Small intestine (tissue), 7 donors: ENCODE measurements around the gene CAPN3. TPM values are rescaled to one million over a fixed set of nuclear protein-coding genes. Genes with fewer than 3 reads are reported as not detected.

Experiments used
- DNase-seq, 2 donors: peaks; one replicate each; pipeline versions ENCODE4 v3.0.0 to v3.0.0-alpha.2; 2013
- FAIRE-seq: peaks from 2 replicates; lab custom pipeline; 2012; peaks lifted over from hg19 to GRCh38; lab: Jason Lieb, UNC
- H3K27ac ChIP-seq, 3 donors: one replicate each; pipeline ENCODE4 v1.5.1; 2013; ENCODE audit warnings: low read length in 2 of 3, mild to moderate bottlenecking in 2 of 3, control low read depth in 1 of 3, inconsistent platforms in 1 of 3, low read depth in 1 of 3, moderate library complexity in 1 of 3
- H3K27me3 ChIP-seq, 3 donors: one replicate each; pipeline ENCODE4 v1.6.1; 2013; ENCODE audit warnings: low read length in 3 of 3, inconsistent platforms in 1 of 3; ENCODE audit not compliant: control insufficient read depth in 3 of 3, insufficient read depth in 3 of 3
- H3K36me3 ChIP-seq, 3 donors: one replicate each; pipeline ENCODE4 v1.6.1; 2013; ENCODE audit warnings: low read length in 3 of 3, inconsistent platforms in 1 of 3, low read depth in 1 of 3, mild to moderate bottlenecking in 1 of 3, moderate library complexity in 1 of 3; ENCODE audit not compliant: control insufficient read depth in 3 of 3, insufficient read depth in 2 of 3
- H3K4me1 ChIP-seq, 3 donors: one replicate each; pipeline ENCODE4 v1.6.1; 2013; ENCODE audit warnings: low read length in 2 of 3, inconsistent platforms in 1 of 3, low read depth in 1 of 3, mild to moderate bottlenecking in 1 of 3, moderate library complexity in 1 of 3; ENCODE audit not compliant: control insufficient read depth in 3 of 3, insufficient read depth in 2 of 3
- H3K4me3 ChIP-seq, 3 donors: one replicate each; pipeline ENCODE4 v1.5.1; 2013; ENCODE audit warnings: low read length in 3 of 3, control low read depth in 1 of 3, inconsistent platforms in 1 of 3, low read depth in 1 of 3, mild to moderate bottlenecking in 1 of 3, moderate library complexity in 1 of 3
- H3K9me3 ChIP-seq, 2 donors: one replicate each; pipeline ENCODE4 v1.6.1; 2013; ENCODE audit warnings: low read depth in 1 of 2, low read length in 1 of 2; ENCODE audit not compliant: control insufficient read depth in 2 of 2, insufficient read depth in 1 of 2
- WGBS, 3 donors: extraction: QIAGEN DNeasy Blood & Tissue Kit; methylation state at CpG; one replicate each; pipeline ENCODE4 v1.1.7; 2013; 5-methylcytosine and 5-hydroxymethylcytosine counted together
- polyA plus RNA-seq, 4 donors: library from polyadenylated mRNA; stranded (reverse) in 3 of 4; unstranded in 1 of 4; fragments of 200-250 nt in 3 of 4; fragments of 120-200 nt in 1 of 4; gene quantifications; one replicate each; pipeline versions ENCODE4 v1.2.1 to v1.2.3, GENCODE V29; 2013
- donor health status: healthy with polysubstance abuse.
- donor health status: control.
- donor health status: control.
- donor health status: Bipolar disorder and iron deficiency.
- donor health status: healthy.

The CAPN3 gene
- polyA plus RNA-seq, 4 donors = 5.2 to 248 (median 18.6) TPM

- 17 to 41% (median 22%) methylated on average over 5 of the region's 5 CpGs for WGBS, 3 donors
- Histone ChIP-seq H3K4me1 (peaks cover 0 to 3% (median 0%) of the 10 kb centered on the region in 3 donors), H3K9me3 (no peaks in the 10 kb centered on the region), H3K36me3 (peaks cover 0 to 6% (median 0%) of the 10 kb centered on the region in 3 donors), H3K4me3 (no peak overlapping the region), H3K27me3 (no peaks in the 10 kb centered on the region), H3K27ac (peak overlapping the region in 2 of 3 donors; percentile 15 to 50)
- FAIRE-seq = no peak
- peak; percentile 62 to 85 for DNase-seq
Measured at GRCh38 chr15:42385206-42385979, 26.1 kb downstream of the CAPN3 start.

DNA sequence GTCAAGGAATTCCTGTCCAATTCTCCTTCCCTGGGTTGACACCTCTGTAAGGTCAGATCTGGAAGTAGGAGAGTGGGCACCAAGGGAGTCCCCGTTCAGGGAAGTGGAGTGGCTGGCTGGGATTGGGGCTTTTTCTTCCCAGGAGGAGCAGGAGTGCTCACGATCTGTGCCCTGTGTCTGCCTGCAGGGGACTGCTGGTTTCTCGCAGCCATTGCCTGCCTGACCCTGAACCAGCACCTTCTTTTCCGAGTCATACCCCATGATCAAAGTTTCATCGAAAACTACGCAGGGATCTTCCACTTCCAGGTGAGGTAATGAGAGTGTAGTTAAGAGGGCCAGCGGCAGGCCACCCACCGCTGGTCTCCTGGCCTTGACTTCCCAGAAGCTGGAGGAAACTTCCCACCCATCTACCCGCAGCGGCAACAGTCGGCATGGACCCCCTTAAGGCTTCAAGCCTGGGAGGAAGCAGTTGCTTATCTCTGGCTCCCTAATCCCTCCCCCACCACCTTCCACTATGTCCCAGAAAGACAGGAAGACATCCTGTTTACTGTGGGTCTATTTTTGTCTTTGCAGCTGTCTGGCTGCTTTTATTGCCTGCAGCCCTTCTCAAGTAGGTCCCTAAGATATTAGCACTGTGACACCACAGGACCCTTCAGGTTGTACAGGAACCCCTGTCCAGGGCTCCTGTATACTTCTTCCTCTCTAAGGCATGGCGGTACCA is 26.8 kb downstream of the CAPN3 start:
- H3K36me3 ChIP-seq = peaks cover 0 to 6% (median 0%) of the 10 kb centered on the region in 3 donors
- H3K27ac ChIP-seq = peak overlapping the region in 2 of 3 donors; percentile 15 to 50
- H3K27me3 ChIP-seq = no peaks in the 10 kb centered on the region
- 76 to 92% (median 90%) methylated on average over 12 of the region's 12 CpGs for WGBS, 3 donors
- H3K4me3 ChIP-seq = no peak overlapping the region
- no peaks in the 10 kb centered on the region for H3K9me3 ChIP-seq
- peaks cover 0 to 3% (median 0%) of the 10 kb centered on the region in 3 donors for H3K4me1 ChIP-seq
- no peak for FAIRE-seq
- no peak for DNase-seq

DNA sequence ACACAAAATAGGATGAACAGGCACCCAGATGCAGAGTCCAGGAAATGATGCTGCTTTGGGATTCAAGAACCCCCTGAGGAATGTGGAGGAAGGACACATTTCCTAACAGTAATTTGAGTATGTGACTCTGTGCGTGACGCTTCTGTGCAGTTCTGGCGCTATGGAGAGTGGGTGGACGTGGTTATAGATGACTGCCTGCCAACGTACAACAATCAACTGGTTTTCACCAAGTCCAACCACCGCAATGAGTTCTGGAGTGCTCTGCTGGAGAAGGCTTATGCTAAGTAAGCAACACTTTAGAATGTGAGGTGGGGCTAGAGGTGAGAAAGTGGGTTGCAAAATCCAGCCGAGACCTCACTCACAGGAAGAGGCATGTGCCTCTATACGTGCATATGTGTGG is 28.3 kb downstream of the CAPN3 start:
- Histone ChIP-seq H3K36me3 (peaks cover 0 to 6% (median 0%) of the 10 kb centered on the region in 3 donors), H3K9me3 (no peaks in the 10 kb centered on the region), H3K4me3 (no peak overlapping the region), H3K27me3 (no peaks in the 10 kb centered on the region), H3K27ac (no peak overlapping the region), H3K4me1 (peaks cover 0 to 13% (median 4%) of the 10 kb centered on the region in 3 donors)
- FAIRE-seq = no peak
- 86 to 95% (median 88%) methylated on average over 8 of the region's 8 CpGs for WGBS, 3 donors
- no peak for DNase-seq

- WGBS, 3 donors = 18 to 62% (median 44%) methylated on average over 11 of the region's 11 CpGs
Measured at GRCh38 chr15:42392309-42393024, 33.2 kb downstream of the CAPN3 start.

DNA sequence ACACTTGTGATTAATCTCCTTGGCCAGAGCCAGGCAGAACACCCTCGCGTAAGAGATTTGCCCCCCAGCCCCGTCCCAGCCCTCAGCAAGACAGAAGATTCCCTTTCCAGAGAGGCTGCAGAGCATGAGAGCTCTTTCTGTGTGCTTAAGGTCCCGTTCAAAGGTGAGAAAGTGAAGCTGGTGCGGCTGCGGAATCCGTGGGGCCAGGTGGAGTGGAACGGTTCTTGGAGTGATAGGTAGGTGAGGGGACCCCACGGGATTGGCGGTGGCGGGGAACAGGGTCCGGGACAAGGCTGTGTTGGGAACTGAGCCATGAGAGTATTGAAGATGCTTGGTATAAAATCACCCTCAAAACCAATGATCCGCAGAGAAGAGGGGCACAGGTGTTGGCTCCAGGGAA is 34.8 kb downstream of the CAPN3 start:
- no peaks in the 10 kb centered on the region for H3K9me3 ChIP-seq
- H3K27ac ChIP-seq = peak overlapping the region in 1 of 3 donors; percentile 81
- FAIRE-seq (no peak), DNase-seq (peak in 1 of 2 donors; percentile 75)
- H3K36me3 ChIP-seq = peaks cover 0 to 15% (median 0%) of the 10 kb centered on the region in 3 donors
- peak overlapping the region in 1 of 3 donors; percentile 12 for H3K4me3 ChIP-seq
- peaks cover 0 to 51% (median 4%) of the 10 kb centered on the region in 3 donors for H3K4me1 ChIP-seq
- WGBS, 3 donors = 53 to 68% (median 63%) methylated on average over 13 of the region's 13 CpGs
- H3K27me3 ChIP-seq = no peaks in the 10 kb centered on the region

More at GRCh38 chr15:42392309-42393024, 33.2 kb downstream of the CAPN3 start:
- no peak for FAIRE-seq
- Histone ChIP-seq H3K27me3 (no peaks in the 10 kb centered on the region), H3K36me3 (peaks cover 0 to 11% (median 0%) of the 10 kb centered on the region in 3 donors), H3K27ac (peak overlapping the region; percentile 88 to 99 (median 90)), H3K4me1 (peaks cover 0 to 51% (median 4%) of the 10 kb centered on the region in 3 donors), H3K4me3 (peak overlapping the region in 1 of 3 donors; percentile 21), H3K9me3 (no peaks in the 10 kb centered on the region)
- DNase-seq = peak; percentile 93 to 97

GRCh38 chr15:42395838-42396237 is 36.5 kb downstream of the CAPN3 start:
- Histone ChIP-seq H3K4me1 (peaks cover 0 to 51% (median 4%) of the 10 kb centered on the region in 3 donors), H3K27ac (peak overlapping the region in 1 of 3 donors; percentile 81), H3K4me3 (no peak overlapping the region), H3K36me3 (peaks cover 0 to 25% (median 0%) of the 10 kb centered on the region in 3 donors), H3K27me3 (no peaks in the 10 kb centered on the region), H3K9me3 (no peaks in the 10 kb centered on the region)
- no peak for FAIRE-seq
- peak; percentile 27 to 68 for DNase-seq
- WGBS, 3 donors = 14 to 48% (median 45%) methylated on average over 1 of the region's 1 CpG

GRCh38 chr15:42401544-42402454 is 42.5 kb downstream of the CAPN3 start:
- Histone ChIP-seq H3K4me1 (peaks cover 0 to 27% (median 0%) of the 10 kb centered on the region in 3 donors), H3K27me3 (no peaks in the 10 kb centered on the region), H3K9me3 (no peaks in the 10 kb centered on the region), H3K4me3 (no peak overlapping the region), H3K27ac (no peak overlapping the region), H3K36me3 (peaks cover 0 to 62% (median 0%) of the 10 kb centered on the region in 3 donors)
- DNase-seq = no peak
- WGBS, 3 donors = 79 to 92% (median 85%) methylated on average over 24 of the region's 24 CpGs
- FAIRE-seq = no peak
